ENCODE measurements around the gene CPB1. TPM values are rescaled to one million over a fixed set of nuclear protein-coding genes. Genes with fewer than 3 reads are reported as not detected.

The CPB1 gene
- total and polyA plus RNA-seq, 10 of the 15 experiments (the other 5 are each of a cell fraction or from before 2014, with no cell fraction given), result 4.8 TPM; not detected in 9

DNA sequence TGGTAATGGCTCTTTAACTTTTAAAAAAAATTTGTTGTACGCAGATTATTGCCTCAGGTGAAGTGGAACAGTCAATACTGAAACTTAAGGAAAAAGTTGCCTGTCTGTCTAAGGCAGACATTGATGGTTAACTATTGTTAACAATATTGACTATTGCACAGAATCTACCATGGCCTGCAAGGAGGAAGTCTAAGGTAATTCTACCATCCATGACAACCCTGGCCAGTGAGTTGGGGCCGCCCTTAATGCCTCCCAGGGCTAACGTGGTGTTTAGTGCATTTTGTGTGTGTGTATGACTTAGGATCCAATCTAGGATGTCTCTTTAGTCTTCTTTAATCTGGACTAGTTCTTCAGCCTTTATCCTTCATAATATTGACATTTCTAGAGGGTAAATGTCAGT lies 2.1 kb upstream of the CPB1 start (continued):
- TF ChIP-seq, protein P1, sequence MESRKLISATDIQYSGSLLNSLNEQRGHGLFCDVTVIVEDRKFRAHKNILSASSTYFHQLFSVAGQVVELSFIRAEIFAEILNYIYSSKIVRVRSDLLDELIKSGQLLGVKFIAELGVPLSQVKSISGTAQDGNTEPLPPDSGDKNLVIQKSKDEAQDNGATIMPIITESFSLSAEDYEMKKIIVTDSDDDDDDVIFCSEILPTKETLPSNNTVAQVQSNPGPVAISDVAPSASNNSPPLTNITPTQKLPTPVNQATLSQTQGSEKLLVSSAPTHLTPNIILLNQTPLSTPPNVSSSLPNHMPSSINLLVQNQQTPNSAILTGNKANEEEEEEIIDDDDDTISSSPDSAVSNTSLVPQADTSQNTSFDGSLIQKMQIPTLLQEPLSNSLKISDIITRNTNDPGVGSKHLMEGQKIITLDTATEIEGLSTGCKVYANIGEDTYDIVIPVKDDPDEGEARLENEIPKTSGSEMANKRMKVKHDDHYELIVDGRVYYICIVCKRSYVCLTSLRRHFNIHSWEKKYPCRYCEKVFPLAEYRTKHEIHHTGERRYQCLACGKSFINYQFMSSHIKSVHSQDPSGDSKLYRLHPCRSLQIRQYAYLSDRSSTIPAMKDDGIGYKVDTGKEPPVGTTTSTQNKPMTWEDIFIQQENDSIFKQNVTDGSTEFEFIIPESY (IDR thresholded peaks at IDR 0.05), result no peak

DNA sequence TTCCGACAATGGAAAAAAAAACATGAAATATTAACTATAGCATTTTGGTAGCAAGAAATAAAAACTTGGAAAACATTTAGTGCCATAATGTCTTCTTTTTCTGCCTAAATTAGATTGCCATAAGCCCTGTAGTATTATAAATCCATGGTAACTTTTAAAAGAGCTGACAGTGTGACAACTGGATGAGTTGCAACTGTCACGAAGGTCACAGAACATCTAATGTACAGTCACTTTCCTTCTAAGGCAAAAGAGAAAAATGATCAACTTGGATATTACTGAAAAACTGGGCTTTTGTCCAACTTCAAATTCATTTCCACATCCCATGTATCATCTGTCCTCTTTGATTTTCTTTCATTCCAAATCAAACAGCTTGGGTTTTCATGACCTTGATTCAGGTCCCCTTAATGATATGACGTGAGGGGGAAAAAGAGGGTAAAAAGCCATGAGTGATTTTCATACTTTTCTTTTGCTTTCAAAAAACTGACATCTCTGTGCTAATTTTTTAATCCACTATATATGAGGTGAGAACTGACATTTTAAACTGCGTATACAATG lies 602 bp downstream of the CPB1 start:
- Histone ChIP-seq H3K9ac (ENCODE audit: control insufficient read depth, insufficient read depth, low read length) (no peak overlapping the region), H3K9me3 (replicated peaks; ENCODE audit: control insufficient read depth, insufficient read depth, low read length) (no peaks in the 10 kb centered on the region), H2AFZ (ENCODE audit: control insufficient read depth, low read depth, low read length) (no peak overlapping the region), H3K4me2 (ENCODE audit: control insufficient read depth, insufficient read depth) (no peak overlapping the region), H4K20me1 (ENCODE audit: control insufficient read depth, insufficient read depth) (no peaks in the 10 kb centered on the region), H3K79me2 (ENCODE audit: control insufficient read depth, insufficient read depth, low read length) (no peaks in the 10 kb centered on the region), H3K4me1 (ENCODE audit: control insufficient read depth, insufficient read depth, low read length) (no peaks in the 10 kb centered on the region), H3K27ac (ENCODE audit: control insufficient read depth, insufficient read depth) (no peak overlapping the region), H3K4me3 (no peak overlapping the region), H3K36me3 (ENCODE audit: control insufficient read depth in 2 of 2, insufficient read depth in 2 of 2, low read length in 1 of 2) (no peaks in the 10 kb centered on the region), H3K27me3 (replicated peaks in 1 of 2; ENCODE audit: control insufficient read depth in 2 of 2, insufficient read depth in 2 of 2, low read length in 1 of 2) (no peaks in the 10 kb centered on the region; a peak in 1 of 4 replicates)
- in situ Hi-C loops (cut with MboI) (no loop called here), intact Hi-C loops (cut with micrococcal nuclease; ENCODE audit: unreplicated experiment) (no loop called here)
- SMC1A ChIA-PET (ENCODE audit: uncharacterized antibody, unreplicated experiment), result interaction anchor here (1.9 kb wide), 1 partner anchor 13 kb away, joined by 6 read pairs; no protein-coding TSS in a partner anchor
- 20% methylated on average over 4 of the region's 4 CpGs for WGBS (ENCODE audit: insufficient coverage, insufficient replicate concordance, low lambda C conversion rate, missing lambda C conversion rate)
- DNase-seq (ENCODE audit: low read depth, low spot score), result no peak
- FAIRE-seq, result no peak
- CTCF ChIA-PET, result interaction anchor here (1.2 to 1.3 kb wide), 2 partner anchors 35 to 127 kb away, joined by 3 to 4 read pairs; no protein-coding TSS in a partner anchor
- no TSS peak for BruUV-seq (replicated peaks)
- RAD21 ChIA-PET (ENCODE audit: unreplicated experiment), result no interaction called here
- ATAC-seq, result no peak
- POLR2A ChIA-PET, result no interaction called here
- no peak for TF ChIP-seq YBX1 (IDR thresholded peaks at IDR 0.05)
- no peak for TF ChIP-seq JUNB (IDR thresholded peaks at IDR 0.05)
- TF ChIP-seq FOS (IDR thresholded peaks at IDR 0.05; ENCODE audit: borderline replicate concordance, extremely low read depth, insufficient read length), result no peak
- TF ChIP-seq, protein P2, sequence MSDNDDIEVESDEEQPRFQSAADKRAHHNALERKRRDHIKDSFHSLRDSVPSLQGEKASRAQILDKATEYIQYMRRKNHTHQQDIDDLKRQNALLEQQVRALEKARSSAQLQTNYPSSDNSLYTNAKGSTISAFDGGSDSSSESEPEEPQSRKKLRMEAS (IDR thresholded peaks at IDR 0.05; ENCODE audit: low read depth, low read length), result no peak
- no peak for TF ChIP-seq MYB (IDR thresholded peaks at IDR 0.05; ENCODE audit: borderline replicate concordance, low read depth, low read length)
- no peak for TF ChIP-seq RAD21 (IDR thresholded peaks at IDR 0.05; ENCODE audit: insufficient read depth, low read depth, low read length)
- TF ChIP-seq HDAC6 (IDR thresholded peaks at IDR 0.05; ENCODE audit: unreplicated experiment), result no peak
- TF ChIP-seq CEBPB (IDR thresholded peaks at IDR 0.05; ENCODE audit: borderline replicate concordance in 1 of 2, low read depth in 2 of 2, low read length in 2 of 2), result no peak
- no peak for TF ChIP-seq CBFB (IDR thresholded peaks at IDR 0.05; ENCODE audit: low read depth)
- TF ChIP-seq GABPA (IDR thresholded peaks at IDR 0.05; ENCODE audit: low read depth), result no peak
- no peak for TF ChIP-seq JUND (IDR thresholded peaks at IDR 0.05; ENCODE audit: low read depth, low read length)
- TF ChIP-seq GATAD2B (conservative IDR thresholded peaks at IDR 0.05; ENCODE audit: low read depth), result no peak
- TF ChIP-seq ZNF274 (IDR thresholded peaks at IDR 0.05; ENCODE audit: insufficient read depth, insufficient read length), result no peak
- TF ChIP-seq, protein P3, sequence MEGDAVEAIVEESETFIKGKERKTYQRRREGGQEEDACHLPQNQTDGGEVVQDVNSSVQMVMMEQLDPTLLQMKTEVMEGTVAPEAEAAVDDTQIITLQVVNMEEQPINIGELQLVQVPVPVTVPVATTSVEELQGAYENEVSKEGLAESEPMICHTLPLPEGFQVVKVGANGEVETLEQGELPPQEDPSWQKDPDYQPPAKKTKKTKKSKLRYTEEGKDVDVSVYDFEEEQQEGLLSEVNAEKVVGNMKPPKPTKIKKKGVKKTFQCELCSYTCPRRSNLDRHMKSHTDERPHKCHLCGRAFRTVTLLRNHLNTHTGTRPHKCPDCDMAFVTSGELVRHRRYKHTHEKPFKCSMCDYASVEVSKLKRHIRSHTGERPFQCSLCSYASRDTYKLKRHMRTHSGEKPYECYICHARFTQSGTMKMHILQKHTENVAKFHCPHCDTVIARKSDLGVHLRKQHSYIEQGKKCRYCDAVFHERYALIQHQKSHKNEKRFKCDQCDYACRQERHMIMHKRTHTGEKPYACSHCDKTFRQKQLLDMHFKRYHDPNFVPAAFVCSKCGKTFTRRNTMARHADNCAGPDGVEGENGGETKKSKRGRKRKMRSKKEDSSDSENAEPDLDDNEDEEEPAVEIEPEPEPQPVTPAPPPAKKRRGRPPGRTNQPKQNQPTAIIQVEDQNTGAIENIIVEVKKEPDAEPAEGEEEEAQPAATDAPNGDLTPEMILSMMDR (IDR thresholded peaks at IDR 0.05 in 2 of 3, conservative IDR thresholded peaks at IDR 0.05 in 1 of 3; ENCODE audit: control insufficient read depth in 2 of 3, extremely low read depth in 1 of 3, insufficient read depth in 1 of 3, low read depth in 3 of 3, low read length in 3 of 3), result no peak
- TF ChIP-seq ZNF207 (IDR thresholded peaks at IDR 0.05; ENCODE audit: borderline replicate concordance), result no peak
- TF ChIP-seq TBL1XR1 (IDR thresholded peaks at IDR 0.05; ENCODE audit: low read depth, low read length), result no peak
- TF ChIP-seq PAX8 (IDR thresholded peaks at IDR 0.05), result no peak
- TF ChIP-seq NFYA (IDR thresholded peaks at IDR 0.05; ENCODE audit: borderline replicate concordance, low read depth, low read length), result no peak
